ENCODE results near the gene ARHGAP10.

DNA sequence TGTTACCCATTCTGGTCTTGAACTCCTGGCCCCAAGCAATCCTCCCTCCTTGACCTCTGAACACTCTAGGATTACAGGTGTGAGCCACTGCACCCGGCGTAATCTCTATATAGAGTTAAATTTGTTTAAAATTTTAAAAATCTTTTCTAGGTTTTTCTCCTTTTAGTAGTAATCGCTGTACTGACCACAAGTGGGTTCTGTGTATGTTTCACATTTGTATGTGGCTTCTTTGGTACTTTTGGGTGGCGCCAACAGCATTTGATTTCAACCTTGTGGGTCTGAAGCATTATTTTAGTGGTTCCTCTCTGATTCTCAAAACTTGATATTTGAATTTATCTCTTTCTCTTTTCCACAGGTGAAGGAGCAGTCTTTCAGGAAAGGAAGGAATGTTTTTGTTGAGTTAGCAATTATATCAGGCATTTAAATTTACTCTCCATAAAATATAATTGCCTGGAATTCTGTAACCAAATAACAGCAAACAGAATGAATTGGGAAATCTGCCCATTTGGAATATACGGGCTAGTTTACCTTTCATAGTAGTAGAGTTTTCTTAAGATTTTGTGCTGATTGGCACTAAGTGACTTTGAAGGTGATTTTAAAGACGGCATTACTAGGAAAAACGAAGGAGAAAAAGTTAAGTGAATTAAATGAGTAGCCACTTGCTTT, 29.5 kb downstream of the ARHGAP10 start:
- TF ChIP-seq, protein P1, sequence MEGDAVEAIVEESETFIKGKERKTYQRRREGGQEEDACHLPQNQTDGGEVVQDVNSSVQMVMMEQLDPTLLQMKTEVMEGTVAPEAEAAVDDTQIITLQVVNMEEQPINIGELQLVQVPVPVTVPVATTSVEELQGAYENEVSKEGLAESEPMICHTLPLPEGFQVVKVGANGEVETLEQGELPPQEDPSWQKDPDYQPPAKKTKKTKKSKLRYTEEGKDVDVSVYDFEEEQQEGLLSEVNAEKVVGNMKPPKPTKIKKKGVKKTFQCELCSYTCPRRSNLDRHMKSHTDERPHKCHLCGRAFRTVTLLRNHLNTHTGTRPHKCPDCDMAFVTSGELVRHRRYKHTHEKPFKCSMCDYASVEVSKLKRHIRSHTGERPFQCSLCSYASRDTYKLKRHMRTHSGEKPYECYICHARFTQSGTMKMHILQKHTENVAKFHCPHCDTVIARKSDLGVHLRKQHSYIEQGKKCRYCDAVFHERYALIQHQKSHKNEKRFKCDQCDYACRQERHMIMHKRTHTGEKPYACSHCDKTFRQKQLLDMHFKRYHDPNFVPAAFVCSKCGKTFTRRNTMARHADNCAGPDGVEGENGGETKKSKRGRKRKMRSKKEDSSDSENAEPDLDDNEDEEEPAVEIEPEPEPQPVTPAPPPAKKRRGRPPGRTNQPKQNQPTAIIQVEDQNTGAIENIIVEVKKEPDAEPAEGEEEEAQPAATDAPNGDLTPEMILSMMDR (conservative IDR thresholded peaks at IDR 0.05; ENCODE audit: low read length): no peak
- no peak for TF ChIP-seq EZH2phosphoT487 (IDR thresholded peaks at IDR 0.05; ENCODE audit: borderline replicate concordance, low read depth, low read length)
